Keratinocyte (primary cell): ENCODE data around the gene LRRC57. TPM values are rescaled to one million over a fixed set of nuclear protein-coding genes. Genes with fewer than 3 reads are reported as not detected.

ENCODE experiments used
- DNase-seq: peaks from one replicate; pipeline ENCODE4 v3.0.0-alpha.2; 2011; ENCODE audit warnings: low read depth, missing footprints, low spot score
- FAIRE-seq: peaks from 2 replicates; lab custom pipeline; 2011; peaks lifted over from hg19 to GRCh38; lab: Jason Lieb, UNC
- H2AFZ ChIP-seq: 2 replicates; pipeline ENCODE4 v1.6.0; 2012; ENCODE audit warnings: low read length, control low read depth, inconsistent platforms; ENCODE audit not compliant: control insufficient read depth
- H3K27ac ChIP-seq: 2 replicates; pipeline ENCODE4 v1.5.1; 2011; ENCODE audit warnings: low read length; ENCODE audit not compliant: control insufficient read depth, insufficient read depth
- H3K27me3 ChIP-seq: 3 replicates; pipeline ENCODE4 v1.6.0; 2011; ENCODE audit warnings: low read length; ENCODE audit not compliant: control insufficient read depth, insufficient read depth; ENCODE audit errors: extremely low read depth
- H3K36me3 ChIP-seq, 2 experiments: 2 replicates in 1 of 2; 3 replicates in 1 of 2; pipeline ENCODE4 v1.5.1; 2011; ENCODE audit warnings: low read length in 2 of 2, mild to moderate bottlenecking in 1 of 2; ENCODE audit not compliant: control insufficient read depth in 2 of 2, insufficient read depth in 2 of 2; ENCODE audit errors: extremely low read depth in 1 of 2
- H3K4me1 ChIP-seq: 3 replicates; pipeline ENCODE4 v1.5.1; 2011; ENCODE audit warnings: low read length; ENCODE audit not compliant: control insufficient read depth, insufficient read depth; ENCODE audit errors: extremely low read depth
- H3K4me2 ChIP-seq: 3 replicates; pipeline ENCODE4 v1.6.0; 2011; ENCODE audit warnings: low read depth, low read length; ENCODE audit not compliant: control insufficient read depth, insufficient read depth; ENCODE audit errors: extremely low read depth
- H3K4me3 ChIP-seq, 3 experiments: fragments of 200-600 bp in 1 of 3; sonication (generic) in 1 of 3; 2 replicates in 2 of 3; 3 replicates in 1 of 3; pipeline ENCODE4 v1.5.1; 2011 to 2016; ENCODE audit warnings: low read length in 3 of 3, mild to moderate bottlenecking in 3 of 3, control low read depth in 2 of 3, inconsistent platforms in 1 of 3, low read depth in 1 of 3, mixed read lengths in 1 of 3, mixed run types in 1 of 3, moderate library complexity in 1 of 3; ENCODE audit not compliant: control insufficient read depth in 2 of 3, insufficient read depth in 2 of 3; ENCODE audit errors: extremely low read depth in 1 of 3
- H3K79me2 ChIP-seq: 2 replicates; pipeline ENCODE4 v1.6.0; 2012; ENCODE audit warnings: low read length; ENCODE audit not compliant: control insufficient read depth, insufficient read depth
- H3K9ac ChIP-seq: 3 replicates; pipeline ENCODE4 v1.6.0; 2011; ENCODE audit warnings: low read length; ENCODE audit not compliant: control insufficient read depth, insufficient read depth; ENCODE audit errors: extremely low read depth
- H3K9me1 ChIP-seq: 3 replicates; pipeline ENCODE4 v1.6.0; 2011; ENCODE audit warnings: low read length; ENCODE audit not compliant: control insufficient read depth, insufficient read depth; ENCODE audit errors: extremely low read depth
- H3K9me3 ChIP-seq: 2 replicates; pipeline ENCODE4 v1.5.1; 2012; ENCODE audit warnings: low read depth, low read length; ENCODE audit not compliant: control insufficient read depth
- H4K20me1 ChIP-seq: 3 replicates; pipeline ENCODE4 v1.6.0; 2011; ENCODE audit warnings: low read length; ENCODE audit not compliant: control insufficient read depth, insufficient read depth; ENCODE audit errors: extremely low read depth
- EZH2 ChIP-seq: IDR thresholded peaks from one replicate; pipeline ENCODE4 v1.6.1; 2012; ENCODE audit warnings: inconsistent platforms, mild to moderate bottlenecking, low read length, moderate library complexity
- dilution Hi-C: fragments of 300-500 bp; cut with MboI; formaldehyde crosslinking; loops from one replicate; pipeline ENCODE4 v1.7.0; 2020; ENCODE audit warnings: low sequenced_read_pairs; ENCODE audit not compliant: extremely low pct_ligation_motif_present
- polyA plus RNA-seq, 5 experiments: library from polyadenylated mRNA; depleted of rRNA in 3 of 5; stranded (reverse) in 3 of 5; stranded (forward) in 1 of 5; unstranded in 1 of 5; fragments of >200 nt; gene quantifications; 1 replicate in 1 of 5; 2 replicates in 3 of 5; 3 replicates in 1 of 5; pipeline versions ENCODE4 v1.2.1 to v1.2.3, GENCODE V29; 2011 to 2012; ENCODE audit warnings: missing spikeins in 2 of 5, low read depth in 1 of 5, low replicate concordance in 1 of 5
- TF ChIP-seq, protein P1 (sequence below), 3 experiments: IDR thresholded peaks in 1 of 3; conservative IDR thresholded peaks in 1 of 3; optimal IDR thresholded peaks in 1 of 3; 2 replicates in 2 of 3; 3 replicates in 1 of 3; pipeline versions ENCODE3 to v1.5.1; 2011; ENCODE audit warnings: low read length in 3 of 3, mild to moderate bottlenecking in 3 of 3, moderate library complexity in 2 of 3, control low read depth in 1 of 3, inconsistent platforms in 1 of 3; ENCODE audit not compliant: insufficient read depth in 2 of 3; ENCODE audit errors: extremely low read depth in 1 of 3

LRRC57 gene
- polyA plus RNA-seq, 1 donor (not counting 4 experiments of a cell fraction or from before 2014, with no cell fraction given) = 12.8 TPM

- Histone ChIP-seq H4K20me1 (no peaks in the 10 kb centered on the region), H3K36me3 (no peaks in the 10 kb centered on the region), H3K27ac (peak overlapping the region; percentile 89), H3K9me1 (peaks cover 5% of the 10 kb centered on the region), H2AFZ (peak overlapping the region; percentile 84), H3K9me3 (no peaks in the 10 kb centered on the region), H3K4me2 (peak overlapping the region; percentile 96), H3K9ac (peak overlapping the region; percentile 96), H3K4me3 (peak overlapping the region; percentile 55 to 99 (median 92)), H3K79me2 (peaks cover 45% of the 10 kb centered on the region), H3K27me3 (no peaks in the 10 kb centered on the region), H3K4me1 (peaks cover 43% of the 10 kb centered on the region)
- dilution Hi-C loops = no loop called here
- DNase-seq (peak; percentile 28), FAIRE-seq (no peak)
- TF ChIP-seq, protein P1, sequence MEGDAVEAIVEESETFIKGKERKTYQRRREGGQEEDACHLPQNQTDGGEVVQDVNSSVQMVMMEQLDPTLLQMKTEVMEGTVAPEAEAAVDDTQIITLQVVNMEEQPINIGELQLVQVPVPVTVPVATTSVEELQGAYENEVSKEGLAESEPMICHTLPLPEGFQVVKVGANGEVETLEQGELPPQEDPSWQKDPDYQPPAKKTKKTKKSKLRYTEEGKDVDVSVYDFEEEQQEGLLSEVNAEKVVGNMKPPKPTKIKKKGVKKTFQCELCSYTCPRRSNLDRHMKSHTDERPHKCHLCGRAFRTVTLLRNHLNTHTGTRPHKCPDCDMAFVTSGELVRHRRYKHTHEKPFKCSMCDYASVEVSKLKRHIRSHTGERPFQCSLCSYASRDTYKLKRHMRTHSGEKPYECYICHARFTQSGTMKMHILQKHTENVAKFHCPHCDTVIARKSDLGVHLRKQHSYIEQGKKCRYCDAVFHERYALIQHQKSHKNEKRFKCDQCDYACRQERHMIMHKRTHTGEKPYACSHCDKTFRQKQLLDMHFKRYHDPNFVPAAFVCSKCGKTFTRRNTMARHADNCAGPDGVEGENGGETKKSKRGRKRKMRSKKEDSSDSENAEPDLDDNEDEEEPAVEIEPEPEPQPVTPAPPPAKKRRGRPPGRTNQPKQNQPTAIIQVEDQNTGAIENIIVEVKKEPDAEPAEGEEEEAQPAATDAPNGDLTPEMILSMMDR (optimal IDR thresholded peaks at IDR 0.05 in 1 of 3, IDR thresholded peaks at IDR 0.05 in 1 of 3, conservative IDR thresholded peaks at IDR 0.05 in 1 of 3; ENCODE audit: extremely low read depth in 1 of 3, insufficient read depth in 2 of 3, low read length in 3 of 3) = no peak
- TF ChIP-seq EZH2 = no peak
These were observed 53.6 kb downstream of the LRRC57 start for GRCh38 chr15:42494998-42495360.

GRCh38 chr15:42493679-42494078 lies 54.9 kb downstream of the LRRC57 start:
- TF ChIP-seq, protein P1 (optimal IDR thresholded peaks at IDR 0.05 in 1 of 3, IDR thresholded peaks at IDR 0.05 in 1 of 3, conservative IDR thresholded peaks at IDR 0.05 in 1 of 3; ENCODE audit: extremely low read depth in 1 of 3, insufficient read depth in 2 of 3, low read length in 3 of 3) = no peak
- no peak for TF ChIP-seq EZH2
- dilution Hi-C loops = no loop called here
- Histone ChIP-seq H3K27me3 (no peaks in the 10 kb centered on the region), H3K4me3 (no peak overlapping the region), H3K79me2 (peaks cover 51% of the 10 kb centered on the region), H3K4me2 (no peak overlapping the region), H3K9me1 (peaks cover 5% of the 10 kb centered on the region), H2AFZ (peak overlapping the region; percentile 63), H3K9me3 (no peaks in the 10 kb centered on the region), H3K9ac (no peak overlapping the region), H3K4me1 (peaks cover 42% of the 10 kb centered on the region), H3K36me3 (no peaks in the 10 kb centered on the region), H4K20me1 (no peaks in the 10 kb centered on the region), H3K27ac (no peak overlapping the region)
- FAIRE-seq = no peak
- no peak for DNase-seq
